Choroid plexus epithelial cell (primary cell): ENCODE results near the gene CTBP2.

Experiments used
- DNase-seq: peaks from one replicate; pipeline ENCODE4 v3.0.0-alpha.2; 2010; ENCODE audit warnings: low read depth
- H3K4me3 ChIP-seq: 2 replicates; pipeline ENCODE4 v1.5.1; 2011; ENCODE audit warnings: low read depth, mild to moderate bottlenecking, control low read depth, low read length, moderate library complexity
- TF ChIP-seq, protein P1 (sequence below): conservative IDR thresholded peaks from 2 replicates; pipeline ENCODE4 v1.5.1; 2011; ENCODE audit warnings: low read depth, mild to moderate bottlenecking, control low read depth, inconsistent platforms, low read length, moderate library complexity

CTBP2 gene

GRCh38 chr10:125203186-125203800, 42.9 kb upstream of the CTBP2 start:
- no peak for DNase-seq
- no peak overlapping the region for H3K4me3 ChIP-seq
- TF ChIP-seq, protein P1, sequence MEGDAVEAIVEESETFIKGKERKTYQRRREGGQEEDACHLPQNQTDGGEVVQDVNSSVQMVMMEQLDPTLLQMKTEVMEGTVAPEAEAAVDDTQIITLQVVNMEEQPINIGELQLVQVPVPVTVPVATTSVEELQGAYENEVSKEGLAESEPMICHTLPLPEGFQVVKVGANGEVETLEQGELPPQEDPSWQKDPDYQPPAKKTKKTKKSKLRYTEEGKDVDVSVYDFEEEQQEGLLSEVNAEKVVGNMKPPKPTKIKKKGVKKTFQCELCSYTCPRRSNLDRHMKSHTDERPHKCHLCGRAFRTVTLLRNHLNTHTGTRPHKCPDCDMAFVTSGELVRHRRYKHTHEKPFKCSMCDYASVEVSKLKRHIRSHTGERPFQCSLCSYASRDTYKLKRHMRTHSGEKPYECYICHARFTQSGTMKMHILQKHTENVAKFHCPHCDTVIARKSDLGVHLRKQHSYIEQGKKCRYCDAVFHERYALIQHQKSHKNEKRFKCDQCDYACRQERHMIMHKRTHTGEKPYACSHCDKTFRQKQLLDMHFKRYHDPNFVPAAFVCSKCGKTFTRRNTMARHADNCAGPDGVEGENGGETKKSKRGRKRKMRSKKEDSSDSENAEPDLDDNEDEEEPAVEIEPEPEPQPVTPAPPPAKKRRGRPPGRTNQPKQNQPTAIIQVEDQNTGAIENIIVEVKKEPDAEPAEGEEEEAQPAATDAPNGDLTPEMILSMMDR = no peak

DNA sequence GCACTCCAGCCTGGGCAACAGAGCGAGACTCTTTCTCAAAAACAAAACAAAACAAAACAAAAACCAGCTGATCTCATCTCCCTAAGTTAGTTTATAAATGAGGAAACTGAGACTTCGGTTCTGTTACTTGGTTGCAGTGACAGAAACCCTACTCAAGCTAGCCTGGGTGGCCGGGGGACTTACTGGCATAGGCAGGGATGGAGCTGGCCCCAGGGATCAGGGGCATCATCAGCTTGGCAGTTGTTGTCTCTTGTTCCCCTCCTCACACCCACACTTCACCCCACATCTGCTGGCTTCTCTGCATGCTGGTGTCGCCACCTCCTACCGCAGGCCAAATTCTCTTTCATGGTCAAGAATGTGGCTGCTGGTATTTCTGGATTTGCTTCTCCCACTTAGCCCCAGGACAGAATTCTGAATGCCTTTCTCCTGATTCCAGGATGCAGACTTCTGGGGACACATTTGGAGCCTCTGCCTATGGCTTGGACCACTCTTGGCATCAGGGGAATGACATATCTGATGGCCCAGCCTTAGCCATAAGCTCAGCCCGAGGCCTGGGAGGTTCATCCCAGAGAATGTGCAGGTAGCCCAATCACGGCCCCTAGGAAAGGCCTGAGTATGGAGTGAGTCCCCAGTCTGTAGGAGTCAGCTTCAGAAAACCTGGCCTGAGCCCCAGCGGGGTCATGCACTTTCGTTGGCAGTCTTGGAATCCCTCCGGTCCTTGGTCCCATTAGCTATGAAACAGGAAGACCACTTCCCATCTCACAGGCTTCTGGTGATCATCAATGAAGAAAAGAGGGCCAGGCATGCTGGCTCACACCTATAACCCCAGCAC, 41.6 kb upstream of the CTBP2 start:
- TF ChIP-seq, protein P1 = no peak
- no peak for DNase-seq
- H3K4me3 ChIP-seq = no peak overlapping the region

DNA sequence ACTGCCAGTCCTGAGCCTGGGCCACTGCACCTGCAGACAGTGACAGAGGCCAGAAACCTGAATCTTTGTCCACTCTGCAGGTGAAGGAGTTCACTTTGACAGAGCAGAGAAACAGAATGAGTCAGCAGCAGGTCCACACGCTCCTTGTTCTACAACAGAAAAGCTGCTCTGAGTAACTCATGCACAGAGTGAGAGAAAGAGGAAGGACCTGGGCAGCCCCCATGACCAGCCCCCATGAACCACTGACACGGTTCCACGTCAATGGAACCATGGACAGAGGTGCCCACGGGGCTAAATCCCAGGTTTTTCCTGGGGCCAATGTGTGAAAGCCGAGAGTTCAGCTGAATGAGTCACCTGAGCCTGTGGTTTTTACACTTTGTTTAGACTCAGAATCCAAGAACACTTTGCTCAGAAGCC, 40.8 kb upstream of the CTBP2 start:
- no peak overlapping the region for H3K4me3 ChIP-seq
- DNase-seq = peak; percentile 61
- TF ChIP-seq, protein P1 = no peak

- TF ChIP-seq, protein P1 = no peak
- no peak overlapping the region for H3K4me3 ChIP-seq
- DNase-seq = no peak
Observed at GRCh38 chr10:125200396-125200795, 40.0 kb upstream of the CTBP2 start.

DNA sequence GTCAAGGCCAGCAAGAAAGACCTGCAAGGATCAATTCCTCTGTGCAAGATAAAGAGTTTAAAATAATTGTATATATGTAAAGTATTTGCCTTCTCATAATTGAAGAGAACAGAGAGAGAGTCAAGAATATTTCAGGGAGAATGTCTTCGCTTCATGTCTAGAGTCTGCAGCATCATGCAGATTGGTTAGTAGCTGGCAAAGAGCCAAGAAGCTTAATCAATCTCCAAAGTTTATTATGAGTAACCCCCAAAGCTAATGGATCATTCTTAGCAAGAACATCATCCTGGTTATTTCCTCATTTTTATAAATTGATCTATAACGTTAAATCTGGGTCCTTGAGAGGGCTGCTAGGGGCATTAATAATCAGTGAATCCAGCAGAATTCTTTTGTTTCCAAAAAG, 38.9 kb upstream of the CTBP2 start:
- no peak for DNase-seq
- TF ChIP-seq, protein P1 = no peak
- no peak overlapping the region for H3K4me3 ChIP-seq

- no peak overlapping the region for H3K4me3 ChIP-seq
- no peak for DNase-seq
- TF ChIP-seq, protein P1 = no peak
Observed at GRCh38 chr10:125194814-125195213, 34.5 kb upstream of the CTBP2 start.
